K562 (cell line): ENCODE measurements around the gene MTHFR. TPM values are rescaled to one million over a fixed set of nuclear protein-coding genes. Genes with fewer than 3 reads are reported as not detected.

Experiments used
- CREM ChIP-seq: IDR thresholded peaks from 2 replicates; pipeline ENCODE4 v1.6.1; 2014; ENCODE audit warnings: antibody characterized with exemption, low read depth
- HEY1 ChIP-seq: fragments of 250-450 bp; sonication (Bioruptor Pico); IDR thresholded peaks from 2 replicates; pipeline ENCODE4 v1.5.0; 2020; ENCODE audit warnings: mild to moderate bottlenecking, moderate library complexity, borderline replicate concordance
- KLF6 ChIP-seq: fragments of 250-450 bp; sonication (Bioruptor Pico); IDR thresholded peaks from 2 replicates; pipeline ENCODE4 v1.4.0; 2020; ENCODE audit warnings: mild to moderate bottlenecking, moderate library complexity, borderline replicate concordance
- POLR2AphosphoS2 ChIP-seq: IDR thresholded peaks from 2 replicates; pipeline ENCODE4 v1.6.1; 2012; ENCODE audit warnings: low read length, improper control_type of control experiment
- PTBP1 ChIP-seq: fragments of 200-400 bp; formaldehyde crosslinking; IDR thresholded peaks from 2 replicates; pipeline ENCODE4 v1.6.1; 2017; ENCODE audit warnings: low read depth, low read length
- SLC30A9 ChIP-seq: fragments of 250-450 bp; sonication (Bioruptor Pico); IDR thresholded peaks from 2 replicates; pipeline ENCODE4 v1.8.0; 2022; ENCODE audit warnings: mild to moderate bottlenecking, moderate library complexity
- SMARCA4 ChIP-seq: fragments of 450-650 bp; IDR thresholded peaks from 2 replicates; pipeline ENCODE4 v1.6.1; 2016
- TGIF2 ChIP-seq: sonication (generic); formaldehyde crosslinking; IDR thresholded peaks from 2 replicates; pipeline ENCODE4 v1.8.1; 2022; ENCODE audit warnings: mild to moderate bottlenecking, missing genetic modification reagents, moderate library complexity
- ZNF174 ChIP-seq: fragments of 250-450 bp; sonication (Bioruptor Pico); IDR thresholded peaks from 2 replicates; pipeline ENCODE4 v1.4.0; 2020; ENCODE audit warnings: mild to moderate bottlenecking
- ZNF175 ChIP-seq: fragments of 200-800 bp; sonication (Bioruptor generic); IDR thresholded peaks from 2 replicates; pipeline ENCODE4 v1.6.1; 2016; ENCODE audit warnings: low read depth, mild to moderate bottlenecking, missing genetic modification characterization, missing compliant biosample characterization
- ZNF41 ChIP-seq: fragments of 250-450 bp; sonication (Bioruptor Pico); conservative IDR thresholded peaks from 2 replicates; pipeline ENCODE4 v1.4.0; 2020; ENCODE audit warnings: mild to moderate bottlenecking
- ZNF436 ChIP-seq: fragments of 250-450, 450-650 bp; sonication (Bioruptor Pico); formaldehyde crosslinking; IDR thresholded peaks from 2 replicates; pipeline ENCODE4 v1.7.0; 2020; ENCODE audit warnings: mild to moderate bottlenecking
- ZNF561 ChIP-seq: fragments of 450-650 bp; formaldehyde crosslinking; conservative IDR thresholded peaks from 2 replicates; pipeline ENCODE4 v1.4.0; 2020; ENCODE audit warnings: mild to moderate bottlenecking, moderate library complexity
- polyA plus RNA-seq, 8 experiments: library from polyadenylated mRNA; depleted of rRNA in 4 of 8; stranded (reverse) in 5 of 8; unstranded in 3 of 8; fragments of >200 nt; fragmentation: Nextera tagmentation in 2 of 8; fragmentation: Illumina TruSeq in 1 of 8; extraction: Ambion mirVana in 2 of 8; extraction: Trizol in 1 of 8; gene quantifications; 2 replicates each; pipeline versions ENCODE4 v1.2.1 to v1.2.3, GENCODE V29; 2011 to 2014; ENCODE audit warnings: inconsistent platforms in 1 of 8, missing spikeins in 1 of 8
- total RNA-seq, 7 experiments: library from RNA; depleted of rRNA in 6 of 7; stranded (reverse); fragments of >200 nt in 6 of 7; fragmentation: Illumina TruSeq in 2 of 7; extraction: Trizol in 2 of 7; gene quantifications; 2 replicates each; pipeline versions ENCODE4 v1.2.1 to v1.2.3, GENCODE V29; 2011 to 2021; ENCODE audit warnings: low replicate concordance in 1 of 7
- TF ChIP-seq, protein P1 (sequence below): sonication (generic); formaldehyde crosslinking; IDR thresholded peaks from 2 replicates; pipeline ENCODE4 v1.8.0; 2022; ENCODE audit warnings: mild to moderate bottlenecking, low read depth, missing genetic modification reagents
- TF ChIP-seq, protein P2 (sequence below): IDR thresholded peaks from 2 replicates; pipeline ENCODE4 v1.6.1; 2014; ENCODE audit warnings: antibody characterized with exemption
- TF ChIP-seq, protein P3 (sequence below): fragments of 450-650 bp; formaldehyde crosslinking; IDR thresholded peaks from 2 replicates; pipeline ENCODE4 v1.4.0; 2022; ENCODE audit warnings: missing genetic modification characterization
- TF ChIP-seq, protein P4 (sequence below), 2 experiments: fragments of 450-650 bp; IDR thresholded peaks; 2 replicates each; pipeline ENCODE4 v1.6.1; 2016
- TF ChIP-seq, protein P5 (sequence below): fragments of 250-450 bp; sonication (Bioruptor Pico); IDR thresholded peaks from 2 replicates; pipeline ENCODE4 v1.5.0; 2021

MTHFR gene
- total and polyA plus RNA-seq, 9 of the 15 experiments (the other 6 are each of a cell fraction or from before 2014, with no cell fraction given): 5.0 to 104 (median 62.6) TPM

DNA sequence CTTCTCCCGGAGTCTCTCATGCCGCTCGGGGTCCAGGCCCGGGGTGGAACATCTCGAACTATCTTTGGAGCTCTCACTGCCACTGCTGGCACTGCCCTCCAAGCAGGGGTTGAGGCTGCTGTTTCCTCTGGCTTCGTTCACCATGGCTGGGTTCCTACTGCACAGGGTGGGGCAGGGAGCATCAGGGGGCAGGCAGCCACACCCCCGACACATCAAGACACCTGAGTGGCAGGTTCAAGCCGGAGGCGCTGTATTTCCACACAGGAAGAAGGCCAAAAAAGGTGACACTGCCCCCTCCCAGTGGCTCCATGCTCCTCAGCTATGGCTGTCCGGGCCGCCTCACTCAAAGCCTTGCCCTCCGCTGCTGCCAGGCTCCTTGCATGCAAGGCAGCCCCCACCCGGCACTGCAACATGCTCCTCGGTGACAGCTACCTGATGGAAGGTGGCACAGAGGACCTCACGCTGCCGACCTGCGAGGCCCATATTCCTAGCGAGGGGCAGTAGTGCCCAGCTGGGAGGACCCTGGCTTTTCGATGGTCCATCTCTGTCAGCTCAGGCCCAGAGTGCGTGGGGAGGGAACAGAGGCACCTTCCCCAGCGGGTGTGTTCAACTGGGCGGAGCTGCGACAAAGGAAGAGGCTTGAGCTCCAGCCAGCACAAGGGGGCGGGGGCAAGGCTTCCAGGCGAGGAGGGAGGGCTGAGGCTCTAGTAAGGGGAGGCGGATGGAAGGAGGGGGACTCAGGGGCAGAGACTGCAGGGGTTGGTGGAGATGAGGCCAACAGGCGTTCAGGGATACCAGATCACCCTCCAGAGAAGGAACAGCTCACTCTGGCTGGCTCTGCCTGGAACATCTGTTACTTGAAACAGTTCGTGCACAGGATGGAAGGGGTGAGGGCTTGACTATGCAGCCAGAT, 2.5 kb downstream of the MTHFR start (continued):
- TF ChIP-seq, protein P1, sequence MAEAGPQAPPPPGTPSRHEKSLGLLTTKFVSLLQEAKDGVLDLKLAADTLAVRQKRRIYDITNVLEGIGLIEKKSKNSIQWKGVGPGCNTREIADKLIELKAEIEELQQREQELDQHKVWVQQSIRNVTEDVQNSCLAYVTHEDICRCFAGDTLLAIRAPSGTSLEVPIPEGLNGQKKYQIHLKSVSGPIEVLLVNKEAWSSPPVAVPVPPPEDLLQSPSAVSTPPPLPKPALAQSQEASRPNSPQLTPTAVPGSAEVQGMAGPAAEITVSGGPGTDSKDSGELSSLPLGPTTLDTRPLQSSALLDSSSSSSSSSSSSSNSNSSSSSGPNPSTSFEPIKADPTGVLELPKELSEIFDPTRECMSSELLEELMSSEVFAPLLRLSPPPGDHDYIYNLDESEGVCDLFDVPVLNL (CRISPR knock-in tag): no peak
- TF ChIP-seq, protein P2, sequence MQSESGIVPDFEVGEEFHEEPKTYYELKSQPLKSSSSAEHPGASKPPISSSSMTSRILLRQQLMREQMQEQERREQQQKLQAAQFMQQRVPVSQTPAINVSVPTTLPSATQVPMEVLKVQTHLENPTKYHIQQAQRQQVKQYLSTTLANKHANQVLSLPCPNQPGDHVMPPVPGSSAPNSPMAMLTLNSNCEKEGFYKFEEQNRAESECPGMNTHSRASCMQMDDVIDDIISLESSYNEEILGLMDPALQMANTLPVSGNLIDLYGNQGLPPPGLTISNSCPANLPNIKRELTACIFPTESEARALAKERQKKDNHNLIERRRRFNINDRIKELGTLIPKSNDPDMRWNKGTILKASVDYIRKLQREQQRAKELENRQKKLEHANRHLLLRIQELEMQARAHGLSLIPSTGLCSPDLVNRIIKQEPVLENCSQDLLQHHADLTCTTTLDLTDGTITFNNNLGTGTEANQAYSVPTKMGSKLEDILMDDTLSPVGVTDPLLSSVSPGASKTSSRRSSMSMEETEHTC: no peak
- TF ChIP-seq SLC30A9 (CRISPR knock-in tag): no peak
- no peak for TF ChIP-seq ZNF436 (CRISPR knock-in tag)
- TF ChIP-seq KLF6 (CRISPR knock-in tag): no peak
- TF ChIP-seq ZNF561 (CRISPR knock-in tag): no peak
- TF ChIP-seq CREM: peak; percentile 65; the same call in 1 of the 2 replicates
- peak; percentile 98 for TF ChIP-seq POLR2AphosphoS2
- no peak for TF ChIP-seq ZNF174
- TF ChIP-seq PTBP1: 0 out of 2 replicates have a peak, but pooled peaks have one; percentile 11
- no peak for TF ChIP-seq HEY1 (CRISPR knock-in tag)
- TF ChIP-seq TGIF2 (CRISPR knock-in tag): no peak
- TF ChIP-seq SMARCA4: no peak
- no peak for TF ChIP-seq ZNF41 (CRISPR knock-in tag)
- TF ChIP-seq, protein P3, sequence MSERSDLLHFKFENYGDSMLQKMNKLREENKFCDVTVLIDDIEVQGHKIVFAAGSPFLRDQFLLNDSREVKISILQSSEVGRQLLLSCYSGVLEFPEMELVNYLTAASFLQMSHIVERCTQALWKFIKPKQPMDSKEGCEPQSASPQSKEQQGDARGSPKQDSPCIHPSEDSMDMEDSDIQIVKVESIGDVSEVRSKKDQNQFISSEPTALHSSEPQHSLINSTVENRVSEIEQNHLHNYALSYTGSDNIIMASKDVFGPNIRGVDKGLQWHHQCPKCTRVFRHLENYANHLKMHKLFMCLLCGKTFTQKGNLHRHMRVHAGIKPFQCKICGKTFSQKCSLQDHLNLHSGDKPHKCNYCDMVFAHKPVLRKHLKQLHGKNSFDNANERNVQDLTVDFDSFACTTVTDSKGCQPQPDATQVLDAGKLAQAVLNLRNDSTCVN (CRISPR knock-in tag): peak; percentile 55; the same call in 1 of the 2 replicates
- no peak; the same call in 1 of the 2 replicates for TF ChIP-seq ZNF175
- TF ChIP-seq, protein P4, sequence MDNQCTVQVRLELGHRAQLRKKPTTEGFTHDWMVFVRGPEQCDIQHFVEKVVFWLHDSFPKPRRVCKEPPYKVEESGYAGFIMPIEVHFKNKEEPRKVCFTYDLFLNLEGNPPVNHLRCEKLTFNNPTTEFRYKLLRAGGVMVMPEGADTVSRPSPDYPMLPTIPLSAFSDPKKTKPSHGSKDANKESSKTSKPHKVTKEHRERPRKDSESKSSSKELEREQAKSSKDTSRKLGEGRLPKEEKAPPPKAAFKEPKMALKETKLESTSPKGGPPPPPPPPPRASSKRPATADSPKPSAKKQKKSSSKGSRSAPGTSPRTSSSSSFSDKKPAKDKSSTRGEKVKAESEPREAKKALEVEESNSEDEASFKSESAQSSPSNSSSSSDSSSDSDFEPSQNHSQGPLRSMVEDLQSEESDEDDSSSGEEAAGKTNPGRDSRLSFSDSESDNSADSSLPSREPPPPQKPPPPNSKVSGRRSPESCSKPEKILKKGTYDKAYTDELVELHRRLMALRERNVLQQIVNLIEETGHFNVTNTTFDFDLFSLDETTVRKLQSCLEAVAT (IDR thresholded peaks at IDR 0.05): peak; percentile 25 to 85; a peak in 3 of 4 replicates
- TF ChIP-seq, protein P5, sequence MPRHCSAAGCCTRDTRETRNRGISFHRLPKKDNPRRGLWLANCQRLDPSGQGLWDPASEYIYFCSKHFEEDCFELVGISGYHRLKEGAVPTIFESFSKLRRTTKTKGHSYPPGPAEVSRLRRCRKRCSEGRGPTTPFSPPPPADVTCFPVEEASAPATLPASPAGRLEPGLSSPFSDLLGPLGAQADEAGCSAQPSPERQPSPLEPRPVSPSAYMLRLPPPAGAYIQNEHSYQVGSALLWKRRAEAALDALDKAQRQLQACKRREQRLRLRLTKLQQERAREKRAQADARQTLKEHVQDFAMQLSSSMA (CRISPR knock-in tag): no peak
